ENCODE data around the gene C11orf97. TPM values are rescaled to one million over a fixed set of nuclear protein-coding genes. Genes with fewer than 3 reads are reported as not detected.

Gene C11orf97, protein sequence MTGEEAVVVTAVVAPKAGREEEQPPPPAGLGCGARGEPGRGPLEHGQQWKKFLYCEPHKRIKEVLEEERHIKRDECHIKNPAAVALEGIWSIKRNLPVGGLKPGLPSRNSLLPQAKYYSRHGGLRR
- total RNA-seq: 2.5 TPM
- long read RNA-seq, transcript C11orf97-201 (4 exons, 701 nt): major isoform, 6 of 7 reads
- long read RNA-seq, partial matches to known transcripts: 0 of 7 reads
- long read RNA-seq, other reads (novel, unspliced or antisense): 1 of 7 reads

DNA sequence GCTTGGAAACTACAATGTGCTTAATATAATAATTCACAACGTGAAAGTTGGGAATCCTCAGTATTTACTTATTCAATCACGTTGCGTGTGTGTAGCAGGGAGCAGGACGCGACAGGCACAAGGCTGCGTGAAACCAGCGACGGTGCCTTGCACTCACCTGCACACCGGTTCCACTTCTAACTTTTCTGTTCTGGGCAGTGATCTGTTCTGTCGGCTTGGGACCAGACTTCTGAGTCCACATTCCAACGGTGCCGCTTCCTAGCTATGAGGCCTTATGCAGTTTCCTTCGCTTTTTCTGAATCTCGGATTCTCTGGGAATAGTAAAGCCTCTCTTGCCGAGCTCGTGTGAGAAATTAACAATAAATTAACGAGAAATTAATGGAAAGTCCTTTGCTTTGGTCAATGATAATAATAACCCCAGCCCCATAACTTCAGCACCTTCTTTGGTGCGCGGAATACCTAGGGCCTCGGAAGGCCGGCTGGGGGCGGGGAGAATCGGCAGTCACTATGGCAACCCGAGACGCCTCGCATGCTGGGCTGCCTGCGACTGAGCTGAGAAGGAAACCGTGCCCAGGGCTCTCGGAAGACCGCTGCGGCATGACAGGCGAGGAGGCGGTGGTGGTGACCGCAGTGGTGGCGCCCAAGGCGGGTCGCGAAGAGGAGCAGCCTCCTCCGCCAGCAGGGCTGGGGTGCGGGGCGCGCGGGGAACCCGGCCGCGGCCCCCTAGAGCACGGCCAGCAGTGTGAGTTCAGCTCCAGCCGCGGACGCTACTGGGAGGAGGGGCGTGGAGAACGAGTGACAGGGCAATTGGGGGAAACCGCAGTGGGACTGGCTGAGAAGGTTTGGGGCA, at the start of gene C11orf97:
Gene C11orf97 (plus strand): TSS at position 530 of the 850 bp plus-strand sequence. CDS start 68 bp downstream, at position 598.
- peak; percentile 88 to 93 for ATAC-seq
- intact Hi-C loops (cut with DNase I): loop anchor here (10.0 kb wide), 1 partner anchor 93 kb away; no protein-coding TSS in a partner anchor
- Histone ChIP-seq H3K4me3 (peak within 1 kb of the TSS; percentile 60), H3K27ac (no peak within 1 kb of the TSS), H3K27me3 (ENCODE audit: low read depth) (no peaks in the 10 kb centered on the region), H3K36me3 (no peaks in the 10 kb centered on the region), H3K9me3 (no peaks in the 10 kb centered on the region), H3K4me1 (no peaks in the 10 kb centered on the region)
- peak; percentile 76 for DNase-seq
- TF ChIP-seq, protein P1, sequence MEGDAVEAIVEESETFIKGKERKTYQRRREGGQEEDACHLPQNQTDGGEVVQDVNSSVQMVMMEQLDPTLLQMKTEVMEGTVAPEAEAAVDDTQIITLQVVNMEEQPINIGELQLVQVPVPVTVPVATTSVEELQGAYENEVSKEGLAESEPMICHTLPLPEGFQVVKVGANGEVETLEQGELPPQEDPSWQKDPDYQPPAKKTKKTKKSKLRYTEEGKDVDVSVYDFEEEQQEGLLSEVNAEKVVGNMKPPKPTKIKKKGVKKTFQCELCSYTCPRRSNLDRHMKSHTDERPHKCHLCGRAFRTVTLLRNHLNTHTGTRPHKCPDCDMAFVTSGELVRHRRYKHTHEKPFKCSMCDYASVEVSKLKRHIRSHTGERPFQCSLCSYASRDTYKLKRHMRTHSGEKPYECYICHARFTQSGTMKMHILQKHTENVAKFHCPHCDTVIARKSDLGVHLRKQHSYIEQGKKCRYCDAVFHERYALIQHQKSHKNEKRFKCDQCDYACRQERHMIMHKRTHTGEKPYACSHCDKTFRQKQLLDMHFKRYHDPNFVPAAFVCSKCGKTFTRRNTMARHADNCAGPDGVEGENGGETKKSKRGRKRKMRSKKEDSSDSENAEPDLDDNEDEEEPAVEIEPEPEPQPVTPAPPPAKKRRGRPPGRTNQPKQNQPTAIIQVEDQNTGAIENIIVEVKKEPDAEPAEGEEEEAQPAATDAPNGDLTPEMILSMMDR (IDR thresholded peaks at IDR 0.05): no peak

DNA sequence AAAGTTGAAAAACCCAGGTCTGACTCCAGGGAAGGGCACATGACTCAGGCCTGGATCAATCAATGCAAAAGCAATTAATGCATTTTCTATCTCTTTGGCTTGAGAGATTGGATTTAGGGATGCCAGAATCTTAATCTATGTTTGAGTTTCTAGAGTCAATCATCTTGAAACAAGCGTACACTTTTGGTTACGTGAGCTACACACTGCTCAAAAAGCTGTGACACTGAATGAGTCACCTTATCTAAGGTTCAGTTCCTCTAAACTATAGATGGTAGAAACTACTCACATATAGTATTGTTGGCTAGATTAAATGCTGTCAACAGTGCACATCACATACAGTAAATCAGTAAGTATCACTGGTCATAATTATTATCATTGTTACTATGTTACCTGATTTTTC, 42.8 kb upstream of the C11orf97 start:
- Histone ChIP-seq H3K27me3 (ENCODE audit: low read depth) (no peaks in the 10 kb centered on the region), H3K4me3 (no peak overlapping the region), H3K27ac (no peak overlapping the region), H3K9me3 (no peaks in the 10 kb centered on the region), H3K36me3 (peaks cover 59% of the 10 kb centered on the region), H3K4me1 (no peaks in the 10 kb centered on the region)
- ATAC-seq (no peak), DNase-seq (no peak)
- intact Hi-C loops (cut with DNase I): no loop called here
- TF ChIP-seq, protein P1 (IDR thresholded peaks at IDR 0.05): no peak

DNA sequence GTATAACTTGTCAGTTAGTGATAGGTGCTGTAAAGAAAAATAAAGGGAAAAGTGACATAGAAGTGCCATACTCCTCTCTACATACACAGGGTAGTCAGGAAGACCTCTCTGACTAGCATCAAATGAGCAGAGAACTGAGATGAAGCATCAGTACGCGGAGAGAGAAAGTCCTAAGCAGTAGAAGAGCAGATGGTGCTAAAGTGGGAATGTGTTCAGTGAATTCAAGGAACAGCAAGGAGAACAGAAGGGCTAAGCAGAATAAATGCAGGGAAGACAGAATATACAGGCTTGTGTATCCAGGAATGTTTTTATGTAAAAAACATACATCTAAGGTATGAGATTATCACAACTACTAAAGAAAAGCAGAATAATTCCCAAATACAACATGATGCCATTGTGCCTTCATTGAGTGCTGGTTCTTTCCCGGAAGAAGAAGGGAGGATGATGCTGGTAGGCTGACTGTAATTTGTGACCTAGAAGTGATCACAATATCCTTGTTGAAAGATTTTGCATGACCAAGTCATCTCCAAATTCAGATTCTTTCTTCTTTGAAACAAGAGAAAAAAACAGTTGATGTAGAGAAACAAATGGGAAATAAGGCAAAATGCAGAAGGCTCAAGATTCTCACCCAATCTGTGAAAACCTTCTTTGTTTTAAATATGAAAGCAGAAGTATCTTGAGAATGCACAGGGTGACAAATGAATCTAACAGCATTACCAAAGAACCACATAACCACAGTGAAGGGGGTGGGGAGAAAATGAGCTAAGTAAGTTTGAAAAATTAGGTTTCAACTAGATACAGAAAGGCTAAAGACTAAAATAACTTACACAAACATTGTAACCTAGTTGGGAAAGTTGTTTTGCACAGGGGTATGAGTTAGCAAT, 39.1 kb upstream of the C11orf97 start:
- TF ChIP-seq, protein P1 (IDR thresholded peaks at IDR 0.05): no peak
- no peaks in the 10 kb centered on the region for H3K9me3 ChIP-seq
- H3K36me3 ChIP-seq: peaks cover 60% of the 10 kb centered on the region
- H3K4me1 ChIP-seq: no peaks in the 10 kb centered on the region
- no peak overlapping the region for H3K4me3 ChIP-seq
- DNase-seq: no peak
- no peak for ATAC-seq
- intact Hi-C loops (cut with DNase I): no loop called here
- no peak overlapping the region for H3K27ac ChIP-seq
- no peaks in the 10 kb centered on the region for H3K27me3 ChIP-seq (ENCODE audit: low read depth)

DNA sequence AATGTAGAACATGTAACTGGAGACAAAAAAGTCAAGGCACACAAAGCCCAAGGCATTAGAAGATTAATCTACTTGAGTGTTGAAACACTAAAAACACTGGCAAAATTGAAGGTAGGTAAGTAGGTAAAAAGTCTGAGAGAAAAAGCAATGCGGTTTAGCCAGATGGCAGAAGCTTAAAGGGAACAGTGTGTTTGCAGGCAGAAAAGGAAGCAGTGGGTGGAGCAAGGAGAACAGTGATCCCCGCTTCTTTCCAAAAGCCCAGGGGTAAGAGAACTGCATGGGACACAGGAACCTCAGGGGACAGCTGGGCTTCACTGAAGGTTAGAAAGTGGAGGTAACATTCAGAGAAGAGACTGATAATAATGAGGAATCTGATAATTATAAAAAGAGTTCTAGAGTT, 34.6 kb upstream of the C11orf97 start:
- Histone ChIP-seq H3K36me3 (peaks cover 76% of the 10 kb centered on the region), H3K27me3 (ENCODE audit: low read depth) (no peaks in the 10 kb centered on the region), H3K4me3 (no peak overlapping the region), H3K9me3 (no peaks in the 10 kb centered on the region), H3K4me1 (no peaks in the 10 kb centered on the region), H3K27ac (no peak overlapping the region)
- TF ChIP-seq, protein P1 (IDR thresholded peaks at IDR 0.05): no peak
- intact Hi-C loops (cut with DNase I): no loop called here
- DNase-seq (no peak), ATAC-seq (no peak)

DNA sequence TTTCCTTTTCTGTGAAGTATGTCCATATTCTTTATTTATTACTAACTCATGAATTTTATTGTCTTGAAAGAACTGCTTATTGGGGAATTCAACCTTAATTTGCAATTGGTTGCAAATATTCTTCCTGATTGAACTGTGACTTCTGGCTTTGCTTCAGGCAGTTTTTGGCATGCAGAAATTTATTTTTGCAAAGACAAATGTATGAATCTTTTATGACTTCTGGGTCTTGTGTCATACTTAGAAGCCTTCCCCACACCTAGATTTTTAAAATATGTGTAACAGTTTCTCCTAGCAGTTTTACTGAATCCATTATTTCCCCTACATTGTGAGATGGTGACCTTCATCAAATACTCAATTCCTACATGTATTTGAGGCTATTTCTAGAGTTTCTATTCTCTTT, 30.9 kb upstream of the C11orf97 start:
- H3K36me3 ChIP-seq: peaks cover 94% of the 10 kb centered on the region

More for the DNA sequence above, 30.9 kb upstream of the C11orf97 start:
- ATAC-seq (no peak), DNase-seq (no peak)
- no peaks in the 10 kb centered on the region for H3K27me3 ChIP-seq (ENCODE audit: low read depth)
- no peak overlapping the region for H3K27ac ChIP-seq
- TF ChIP-seq, protein P1 (IDR thresholded peaks at IDR 0.05): no peak
- H3K9me3 ChIP-seq: no peaks in the 10 kb centered on the region
- H3K4me1 ChIP-seq: no peaks in the 10 kb centered on the region
- intact Hi-C loops (cut with DNase I): no loop called here
- no peak overlapping the region for H3K4me3 ChIP-seq
